Subcutaneous abdominal adipose tissue (tissue), 5 donors: ENCODE data around the gene ZNF594.
"Not testable (repeated sequence)": the region's sequence is repeated elsewhere in the genome, so short reads cannot be mapped to it uniquely, and the experiment has no call there.

Experiments used
- H3K27ac ChIP-seq: one replicate; pipeline ENCODE4 v1.7.0; 2013; ENCODE audit warnings: low read depth, mild to moderate bottlenecking, inconsistent platforms, low read length, moderate library complexity
- H3K27me3 ChIP-seq, 5 donors: one replicate each; pipeline ENCODE4 v1.7.0; 2013; ENCODE audit warnings: low read length in 5 of 5, inconsistent platforms in 1 of 5; ENCODE audit not compliant: control insufficient read depth in 5 of 5, insufficient read depth in 4 of 5
- H3K36me3 ChIP-seq, 5 donors: one replicate each; pipeline ENCODE4 v1.7.0; 2013; ENCODE audit warnings: low read length in 5 of 5; ENCODE audit not compliant: control insufficient read depth in 5 of 5, insufficient read depth in 5 of 5
- H3K4me1 ChIP-seq, 5 donors: one replicate each; pipeline ENCODE4 v1.7.0; 2013; ENCODE audit warnings: low read length in 5 of 5, mild to moderate bottlenecking in 3 of 5, moderate library complexity in 1 of 5; ENCODE audit not compliant: control insufficient read depth in 5 of 5, insufficient read depth in 5 of 5
- H3K4me3 ChIP-seq, 5 donors: one replicate each; pipeline ENCODE4 v1.7.0; 2013; ENCODE audit warnings: low read length in 5 of 5, low read depth in 1 of 5
- H3K9ac ChIP-seq, 5 donors: one replicate each; pipeline ENCODE4 v1.7.0; 2013; ENCODE audit warnings: low read length in 5 of 5, mild to moderate bottlenecking in 4 of 5, moderate library complexity in 3 of 5
- H3K9me3 ChIP-seq, 5 donors: one replicate each; pipeline ENCODE4 v1.7.0; 2013; ENCODE audit warnings: low read length in 5 of 5; ENCODE audit not compliant: control insufficient read depth in 5 of 5
- donor health status: healthy.
- donor health status: healthy.
- donor health status: healthy.
- donor health status: healthy.
- donor health status: healthy.

The ZNF594 gene

DNA sequence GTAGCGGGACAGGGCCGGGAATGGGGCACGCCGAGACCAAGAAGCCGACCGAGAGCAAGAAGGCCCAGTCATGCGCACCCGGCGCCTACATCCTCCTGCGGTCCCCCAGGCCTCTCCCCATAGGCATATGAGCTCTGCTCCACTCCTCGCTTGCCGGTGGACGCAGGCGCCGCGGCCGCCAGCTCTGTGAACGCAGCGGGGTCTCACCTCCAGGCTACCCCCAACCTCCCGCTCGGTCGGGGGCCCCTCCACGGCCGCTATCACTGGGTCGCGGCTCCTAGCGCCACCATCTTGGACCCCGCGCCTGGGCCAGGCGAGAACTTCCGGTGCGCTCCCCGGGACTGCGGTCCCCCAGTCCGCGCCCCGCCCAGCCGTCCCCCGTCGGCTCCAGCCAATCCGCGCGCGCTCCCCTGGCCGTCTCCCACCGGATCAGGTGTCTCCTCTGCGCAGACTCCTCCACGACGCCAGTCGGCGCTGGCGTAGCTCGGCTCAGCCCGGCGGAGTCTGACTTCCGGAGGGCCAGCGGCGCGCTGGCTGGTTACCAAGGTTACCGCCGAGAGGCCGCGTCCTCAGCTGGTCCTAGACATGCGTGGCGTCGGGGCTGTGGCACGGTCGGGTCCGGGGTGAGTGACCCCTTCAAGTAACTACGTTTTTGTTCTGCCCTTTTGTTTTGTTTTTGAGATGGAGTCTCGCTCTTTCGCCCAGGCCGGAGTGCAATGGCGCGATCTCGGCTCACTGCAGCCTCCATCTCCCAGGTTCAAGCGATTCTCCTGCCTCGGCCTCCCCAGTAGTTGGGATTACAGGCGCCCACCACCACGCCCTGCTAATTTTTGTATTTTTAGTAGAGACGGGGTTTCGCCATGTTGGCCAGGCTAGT, at the start of gene ZNF594:
TSS of gene ZNF594 (minus strand) at position 328 of the 877 bp plus-strand sequence. CDS start 7,612 bp downstream, outside the sequence.
- Histone ChIP-seq H3K27ac (peak within 1 kb of the TSS; percentile 69), H3K9ac (peak within 1 kb of the TSS in 4 of 5 donors; percentile 58 to 83 (median 80)), H3K4me3 (peak within 1 kb of the TSS; percentile 83 to 93 (median 86)), H3K27me3 (no peaks in the 10 kb centered on the region), H3K36me3 (peaks cover 0 to 2% (median 0%) of the 10 kb centered on the region in 5 donors), H3K9me3 (peaks cover 3 to 20% (median 13%) of the 10 kb centered on the region in 5 donors), H3K4me1 (peaks cover 6 to 21% (median 18%) of the 10 kb centered on the region in 5 donors)

DNA sequence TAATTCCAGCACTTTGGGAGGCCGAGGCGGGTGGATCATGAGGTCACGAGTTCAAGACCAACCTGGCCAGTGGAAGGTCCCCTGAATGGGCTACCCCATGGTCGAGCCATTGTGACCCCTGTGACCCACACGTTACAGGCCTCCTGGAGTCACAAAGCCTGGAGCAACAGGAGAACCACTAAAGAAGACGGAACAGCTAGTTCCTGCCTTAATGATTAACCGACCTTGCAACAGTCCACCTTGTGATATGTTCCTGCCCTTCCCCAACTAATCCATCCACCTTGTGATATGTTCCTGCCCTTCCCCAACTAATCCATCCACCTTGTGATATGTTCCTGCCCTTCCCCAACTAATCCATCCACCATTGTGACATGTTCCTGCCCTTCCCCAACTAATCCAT, 48.1 kb upstream of the ZNF594 start:
- not testable (repeated sequence) for H3K4me1 ChIP-seq, H3K9ac ChIP-seq, H3K27ac ChIP-seq, H3K9me3 ChIP-seq, H3K4me3 ChIP-seq, H3K36me3 ChIP-seq, H3K27me3 ChIP-seq

DNA sequence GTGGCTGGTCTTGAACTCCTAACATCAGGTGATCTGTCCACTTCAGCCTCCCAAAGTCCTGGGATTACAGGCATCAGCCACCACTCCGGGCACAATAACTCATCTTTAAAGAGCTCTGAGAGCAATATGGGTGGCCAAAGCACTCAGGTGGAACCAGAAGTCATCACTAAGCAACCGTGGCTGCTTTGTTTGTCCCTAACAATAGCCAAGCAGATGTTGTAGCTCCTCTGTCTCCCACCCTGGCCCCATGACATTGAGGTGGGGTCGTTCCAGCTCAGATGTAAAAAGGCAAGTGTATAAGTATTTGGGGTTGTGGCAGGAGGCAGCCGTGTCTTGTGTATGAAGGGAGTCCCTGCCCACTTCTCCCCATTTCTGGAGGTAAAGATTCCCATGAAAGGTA, 46.7 kb upstream of the ZNF594 start:
- Histone ChIP-seq H3K4me1 (peaks cover 1 to 15% (median 4%) of the 10 kb centered on the region in 5 donors), H3K9me3 (no peaks in the 10 kb centered on the region), H3K27ac (no peak overlapping the region), H3K4me3 (no peak overlapping the region), H3K36me3 (peaks cover 0 to 12% (median 5%) of the 10 kb centered on the region in 5 donors), H3K27me3 (no peaks in the 10 kb centered on the region), H3K9ac (no peak overlapping the region)

DNA sequence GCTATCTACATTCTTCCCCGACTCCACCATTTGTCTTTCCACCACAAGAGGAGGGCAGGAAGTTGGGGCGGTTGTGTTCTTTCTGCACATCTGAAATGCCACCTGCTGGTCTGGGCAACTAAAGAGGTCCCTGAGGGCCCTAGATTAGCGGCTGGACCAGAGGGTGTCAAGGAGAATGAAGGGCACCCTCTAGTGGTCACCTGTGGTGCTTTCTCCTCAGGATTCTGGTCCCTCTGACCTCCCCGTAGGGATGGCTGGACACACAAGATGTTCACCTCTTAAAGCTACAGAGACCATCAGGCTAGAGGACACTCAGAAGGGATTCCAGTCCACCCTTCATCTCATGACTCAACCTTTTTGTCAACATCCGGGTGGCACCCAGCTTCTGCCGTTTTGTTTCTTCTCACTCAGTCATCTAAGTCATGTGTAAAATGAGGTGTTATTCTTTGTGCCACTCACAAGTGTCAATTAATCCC, 45.9 kb upstream of the ZNF594 start:
- Histone ChIP-seq H3K9me3 (no peaks in the 10 kb centered on the region), H3K27ac (no peak overlapping the region), H3K27me3 (no peaks in the 10 kb centered on the region), H3K36me3 (peaks cover 0 to 12% (median 5%) of the 10 kb centered on the region in 5 donors), H3K4me1 (peaks cover 1 to 16% (median 4%) of the 10 kb centered on the region in 5 donors), H3K9ac (no peak overlapping the region), H3K4me3 (no peak overlapping the region)

DNA sequence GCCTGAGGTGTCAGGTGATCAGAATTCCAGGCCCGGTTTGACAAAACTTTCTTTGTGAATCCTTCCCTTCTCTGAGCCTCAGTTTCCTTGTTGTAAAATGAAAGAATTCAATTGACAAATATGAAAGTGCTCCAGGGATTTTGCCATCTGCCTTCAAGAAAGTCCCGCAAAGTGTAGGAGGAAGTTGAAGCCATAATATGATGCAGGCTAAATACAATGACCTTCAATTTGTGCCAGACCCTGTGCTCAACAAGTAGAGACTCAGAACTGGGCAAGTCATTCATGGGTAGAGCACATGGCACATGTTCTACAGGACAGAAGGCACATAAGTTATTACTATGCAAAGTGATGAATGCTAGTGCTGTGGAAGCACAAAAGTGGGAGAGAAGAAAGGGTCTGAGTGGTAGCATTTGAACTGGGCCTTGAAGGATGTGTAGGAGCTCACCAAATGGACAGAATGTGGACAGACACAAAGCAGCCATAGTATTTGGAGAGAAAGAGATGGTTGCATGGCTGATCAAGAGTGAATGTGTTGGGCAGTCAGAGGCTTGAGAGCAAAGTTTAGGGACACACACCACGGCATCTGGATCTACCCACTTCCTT, 45.4 kb upstream of the ZNF594 start:
- no peaks in the 10 kb centered on the region for H3K9me3 ChIP-seq
- H3K9ac ChIP-seq = no peak overlapping the region
- H3K27me3 ChIP-seq = no peaks in the 10 kb centered on the region
- H3K4me1 ChIP-seq = peaks cover 1 to 21% (median 4%) of the 10 kb centered on the region in 5 donors
- no peak overlapping the region for H3K4me3 ChIP-seq
- H3K27ac ChIP-seq = no peak overlapping the region
- H3K36me3 ChIP-seq = peaks cover 0 to 12% (median 5%) of the 10 kb centered on the region in 5 donors

DNA sequence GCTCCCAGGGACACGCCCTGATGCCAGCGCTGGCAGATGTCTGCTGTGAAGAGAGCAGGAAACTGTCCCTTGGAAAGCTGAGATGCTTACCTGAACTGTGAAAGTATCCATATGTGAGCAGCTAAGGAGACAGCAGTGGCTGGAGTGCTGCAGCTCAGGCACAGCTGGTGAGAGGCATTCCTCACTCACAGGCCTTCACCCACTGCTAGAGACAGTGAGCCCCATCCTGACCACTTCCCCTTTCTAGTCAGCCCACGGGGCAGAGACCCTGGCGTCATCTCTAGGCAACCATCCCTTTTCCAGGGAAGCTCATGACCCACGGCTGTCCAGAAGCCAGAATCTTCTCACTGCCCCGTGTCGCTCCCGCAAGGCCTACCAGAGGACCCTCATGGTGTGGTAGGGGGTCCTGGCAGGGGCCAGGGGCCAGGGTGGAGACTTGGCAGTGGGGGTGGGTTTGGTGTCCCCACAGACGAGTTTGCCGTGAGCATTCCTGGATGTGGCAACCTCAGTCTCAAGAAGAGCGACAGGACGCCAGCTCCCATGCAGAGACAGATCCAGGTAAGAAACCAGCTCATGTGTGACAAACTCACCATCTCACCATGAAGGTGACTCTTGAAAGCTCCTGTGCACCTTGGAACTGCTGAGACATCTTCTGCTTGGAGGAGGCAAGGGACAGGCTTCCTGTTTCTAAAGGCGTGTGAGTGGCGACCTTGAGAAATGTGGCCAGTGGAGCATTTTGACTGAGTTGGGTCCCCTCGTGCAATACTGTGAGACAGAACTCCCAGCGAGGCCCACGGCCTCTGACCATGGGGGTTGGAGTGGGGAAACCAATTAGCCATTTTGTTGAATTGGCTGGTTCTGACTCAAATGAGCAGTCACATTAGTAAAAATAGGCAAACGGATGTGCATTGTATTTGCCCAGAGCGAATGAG, 43.2 kb upstream of the ZNF594 start, which contains the start of gene SCIMP:
TSS of gene SCIMP (minus strand) at position 216 of the 932 bp plus-strand sequence. CDS start at position 111, 105 bp downstream.
- peaks cover 0 to 24% (median 5%) of the 10 kb centered on the region in 5 donors for H3K36me3 ChIP-seq
- H3K27ac ChIP-seq = no peak within 1 kb of the TSS

DNA sequence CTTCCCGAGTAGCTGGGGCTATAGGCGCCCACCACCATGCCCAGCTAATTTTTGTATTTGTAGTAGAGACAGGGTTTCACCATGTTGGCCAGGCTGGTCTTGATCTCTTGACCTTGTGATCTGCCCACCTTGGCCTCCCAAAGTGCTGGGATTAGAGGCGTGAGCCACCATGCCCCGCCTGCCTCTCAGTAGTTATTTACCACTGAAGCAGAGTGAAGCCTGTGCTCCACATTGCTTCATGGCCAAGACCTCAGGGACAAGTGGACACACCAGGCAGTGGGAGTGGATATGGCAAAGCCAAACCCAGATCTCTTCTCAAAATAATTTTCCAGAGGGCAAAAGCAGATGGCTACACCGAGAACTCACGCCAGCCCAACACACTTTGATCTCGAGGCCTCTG, 41.8 kb upstream of the ZNF594 start:
- H3K27ac ChIP-seq = not testable (repeated sequence)

More for the DNA sequence above, 43.2 kb upstream of the ZNF594 start, which contains the start of gene SCIMP:
- Histone ChIP-seq H3K27me3 (no peaks in the 10 kb centered on the region), H3K4me3 (peak within 1 kb of the TSS in 3 of 5 donors; percentile 10 to 51 (median 17)), H3K9me3 (no peaks in the 10 kb centered on the region), H3K4me1 (peaks cover 1 to 35% (median 4%) of the 10 kb centered on the region in 5 donors), H3K9ac (no peak within 1 kb of the TSS)

DNA sequence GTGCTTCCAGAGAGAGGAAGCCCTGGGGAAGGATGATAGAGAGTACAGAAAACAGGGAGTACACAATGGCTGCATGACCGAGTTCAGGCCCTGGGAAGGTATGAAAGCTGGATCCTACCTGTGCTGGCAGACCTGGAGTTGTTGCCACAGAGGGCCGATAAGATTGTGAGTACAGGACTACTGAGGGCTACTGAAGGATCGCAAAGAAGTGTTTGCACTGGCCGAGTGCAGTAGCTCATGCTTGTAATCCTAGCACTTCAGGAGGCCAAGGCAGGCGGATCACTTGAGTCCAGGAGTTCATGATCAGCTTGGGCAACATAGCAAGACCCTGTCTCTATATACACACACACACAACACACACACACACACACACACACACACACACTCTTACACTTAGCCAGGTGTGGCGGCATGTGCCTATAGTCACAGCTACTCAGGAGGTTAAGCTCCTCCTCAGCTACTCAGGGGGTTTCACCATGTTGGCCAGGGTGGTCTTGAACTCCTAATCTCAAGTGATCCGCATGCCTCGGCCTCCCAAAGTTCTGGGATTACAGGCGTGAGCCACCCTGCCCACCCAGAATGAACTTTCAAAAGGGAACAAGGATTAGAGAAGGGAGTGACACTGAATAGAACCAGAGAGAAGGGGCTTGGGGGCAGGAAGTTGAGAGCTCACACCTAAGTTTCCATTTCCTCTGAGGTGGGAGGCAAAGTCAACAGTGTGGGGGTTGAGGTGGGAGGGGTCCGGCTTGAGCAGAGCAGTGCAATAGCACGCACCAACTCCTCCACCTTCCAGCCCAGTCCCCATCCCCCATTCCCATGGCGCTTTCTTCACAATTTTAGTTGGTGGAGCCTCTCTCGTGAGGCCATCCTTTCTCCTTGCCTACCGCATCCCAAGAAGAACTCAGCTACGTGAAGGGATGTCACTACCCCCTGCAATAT, 35.5 kb upstream of the ZNF594 start:
- Histone ChIP-seq H3K27me3 (no peaks in the 10 kb centered on the region), H3K9ac (no peak overlapping the region), H3K4me1 (peaks cover 2 to 43% (median 14%) of the 10 kb centered on the region in 5 donors), H3K9me3 (no peaks in the 10 kb centered on the region), H3K27ac (no peak overlapping the region), H3K36me3 (peaks cover 0 to 34% (median 12%) of the 10 kb centered on the region in 5 donors), H3K4me3 (no peak overlapping the region)

More for the DNA sequence above, 41.8 kb upstream of the ZNF594 start:
- H3K36me3 ChIP-seq = peaks cover 0 to 24% (median 9%) of the 10 kb centered on the region in 5 donors
- H3K9ac ChIP-seq, H3K27me3 ChIP-seq, H3K9me3 ChIP-seq: not testable (repeated sequence)
- H3K4me3 ChIP-seq = peak overlapping the region in 1 of 5 donors; percentile 12
- H3K4me1 ChIP-seq = peaks cover 1 to 44% (median 4%) of the 10 kb centered on the region in 5 donors
